GM12892 (cell line): ENCODE results near the gene TBC1D2B.
"Not testable (repeated sequence)": the region's sequence is repeated elsewhere in the genome, so short reads cannot be mapped to it uniquely, and the experiment has no call there.

ENCODE experiments used
- POLR2A ChIP-seq: IDR thresholded peaks from 2 replicates; pipeline ENCODE4 v1.6.1; 2011; ENCODE audit warnings: low read depth, low read length, control low read depth
- POLR2AphosphoS5 ChIP-seq: IDR thresholded peaks from 2 replicates; pipeline ENCODE4 v1.6.1; 2011; ENCODE audit warnings: low read depth, low read length, control low read depth

- TF ChIP-seq POLR2A, POLR2AphosphoS5: not testable (repeated sequence)
Measured at GRCh38 chr15:77951105-77951786, 126.3 kb downstream of the TBC1D2B start.
